K562 (cell line): Measurements from ENCODE around the gene MACROD2. TPM values are rescaled to one million over a fixed set of nuclear protein-coding genes. Genes with fewer than 3 reads are reported as not detected.

Experiments
- ATAC-seq: fragments of 200-7000 bp; cut with Tn5 transposase; 3 replicates; pipeline ENCODE4 v1.9.1; 2020; ENCODE audit warnings: moderate library complexity
- BruUV-seq: library from RNA; stranded (reverse); fragments of 400-500 nt; replicated peaks from 2 replicates; lab custom pipeline; 2021; lab: Mats Ljungman, UMichigan
- CTCF ChIA-PET: fragments of 300-600 bp; formaldehyde crosslinking; extraction: SDS; loops from one replicate; lab custom pipeline; 2021; ENCODE audit warnings: low intra/inter-chr PET ratio; lab: Yijun Ruan, JAX
- POLR2A ChIA-PET: fragments of 300-600, 350-650 bp; sonication (Branson Sonifier 250); formaldehyde crosslinking; extraction: SDS; loops from one replicate; lab custom pipeline; 2021; ENCODE audit warnings: antibody characterized with exemption, inconsistent platforms; lab: Yijun Ruan, JAX
- DNase-seq, 4 experiments: peaks; one replicate each; pipeline versions ENCODE4 v3.0.0 to v3.0.0-alpha.2; 2011 to 2018; ENCODE audit warnings: low spot score in 3 of 4, mixed read lengths in 3 of 4; ENCODE audit errors: extremely low read depth in 1 of 4
- FAIRE-seq: peaks from 2 replicates; lab custom pipeline; 2011; peaks lifted over from hg19 to GRCh38; lab: Jason Lieb, UNC
- H2AFZ ChIP-seq: 2 replicates; pipeline ENCODE4 v1.6.0; 2011; ENCODE audit warnings: low read depth, low read length, control low read depth, inconsistent platforms
- H3K27ac ChIP-seq: fragments of 200-600 bp; 3 replicates; pipeline ENCODE4 v1.8.0; 2011; ENCODE audit warnings: low read depth, mild to moderate bottlenecking, control low read depth, inconsistent platforms, low read length, moderate library complexity, mixed read lengths; ENCODE audit errors: extremely low read depth
- H3K27me3 ChIP-seq, 2 experiments: fragments of 300-600 bp in 1 of 2; 2 replicates in 1 of 2; 3 replicates in 1 of 2; pipeline versions ENCODE4 v1.6.0 to v1.8.0; 2011; ENCODE audit warnings: inconsistent platforms in 2 of 2, low read length in 2 of 2, mild to moderate bottlenecking in 1 of 2, mixed read lengths in 1 of 2, moderate library complexity in 1 of 2; ENCODE audit not compliant: control insufficient read depth in 2 of 2, insufficient read depth in 2 of 2
- H3K36me3 ChIP-seq: fragments of 300-600 bp; 3 replicates; pipeline ENCODE4 v1.8.0; 2011; ENCODE audit warnings: mild to moderate bottlenecking, low read length, inconsistent platforms; ENCODE audit not compliant: control insufficient read depth, insufficient read depth
- H3K4me1 ChIP-seq, 2 experiments: fragments of 200-600 bp in 1 of 2; replicated peaks in 1 of 2; 2 replicates in 1 of 2; 3 replicates in 1 of 2; pipeline versions ENCODE4 v1.5.1 to v1.8.0; 2011; ENCODE audit warnings: inconsistent platforms in 2 of 2, low read length in 2 of 2, mild to moderate bottlenecking in 1 of 2, mixed read lengths in 1 of 2, moderate library complexity in 1 of 2; ENCODE audit not compliant: control insufficient read depth in 2 of 2, insufficient read depth in 2 of 2
- H3K4me2 ChIP-seq: 2 replicates; pipeline ENCODE4 v1.6.1; 2011; ENCODE audit warnings: low read length, control low read depth, inconsistent platforms, mixed read lengths; ENCODE audit not compliant: insufficient read depth
- H3K4me3 ChIP-seq: fragments of 200-600 bp; sonication (generic), shearing (Covaris generic); 2 replicates; pipeline ENCODE4 v1.5.1; 2016; ENCODE audit warnings: control low read depth, inconsistent platforms
- H3K79me2 ChIP-seq: fragments of 200-600 bp; 3 replicates; pipeline ENCODE4 v1.8.0; 2011; ENCODE audit warnings: low read length, inconsistent platforms; ENCODE audit not compliant: control insufficient read depth, insufficient read depth
- H3K9ac ChIP-seq, 2 experiments: 2 replicates each; pipeline versions ENCODE4 v1.6.0 to v1.6.1; 2011; ENCODE audit warnings: low read depth in 2 of 2, low read length in 2 of 2, control low read depth in 1 of 2, inconsistent platforms in 1 of 2, mild to moderate bottlenecking in 1 of 2, mixed read lengths in 1 of 2; ENCODE audit not compliant: insufficient read depth in 1 of 2
- H3K9me1 ChIP-seq: one replicate; pipeline ENCODE4 v1.6.0; 2011; ENCODE audit warnings: inconsistent platforms, mild to moderate bottlenecking, low read length, moderate library complexity; ENCODE audit not compliant: control insufficient read depth, insufficient read depth
- H3K9me3 ChIP-seq: replicated peaks from 2 replicates; pipeline ENCODE4 v1.5.1; 2011; ENCODE audit warnings: low read depth, low read length, inconsistent platforms; ENCODE audit not compliant: control insufficient read depth, insufficient read depth
- H4K20me1 ChIP-seq: replicated peaks from 2 replicates; pipeline ENCODE4 v1.6.1; 2011; ENCODE audit warnings: low read length, inconsistent platforms, mixed read lengths; ENCODE audit not compliant: control insufficient read depth, insufficient read depth
- ERF ChIP-seq: fragments of 450-650 bp; formaldehyde crosslinking; IDR thresholded peaks from 2 replicates; pipeline ENCODE4 v1.4.0; 2020; ENCODE audit warnings: mild to moderate bottlenecking, mixed read lengths
- GMEB1 ChIP-seq: fragments of 250-450 bp; sonication (Bioruptor Pico); IDR thresholded peaks from 2 replicates; pipeline ENCODE4 v1.4.0; 2020; ENCODE audit warnings: mild to moderate bottlenecking
- HNRNPK ChIP-seq: fragments of 200-400 bp; formaldehyde crosslinking; IDR thresholded peaks from one replicate; pipeline ENCODE4 v1.6.1; 2018; ENCODE audit warnings: mild to moderate bottlenecking, low read depth, low read length; ENCODE audit not compliant: poor library complexity, severe bottlenecking
- IRF2 ChIP-seq: sonication (generic); formaldehyde crosslinking; IDR thresholded peaks from 2 replicates; pipeline ENCODE4 v1.8.1; 2022; ENCODE audit warnings: mild to moderate bottlenecking, missing genetic modification reagents
- IRF9 ChIP-seq: fragments of 450-650 bp; IDR thresholded peaks from 2 replicates; pipeline ENCODE4 v1.6.1; 2016; ENCODE audit warnings: missing biosample characterization, missing genetic modification characterization
- KLF1 ChIP-seq: fragments of 450-650 bp; IDR thresholded peaks from 2 replicates; pipeline ENCODE4 v1.6.1; 2016; ENCODE audit warnings: missing genetic modification characterization, missing compliant biosample characterization
- MAFK ChIP-seq: IDR thresholded peaks from 2 replicates; pipeline ENCODE4 v1.6.1; 2011; ENCODE audit warnings: low read length, improper control_type of control experiment
- MEF2A ChIP-seq: IDR thresholded peaks from 2 replicates; pipeline ENCODE4 v1.6.1; 2011; ENCODE audit warnings: low read depth, mild to moderate bottlenecking, low read length, moderate library complexity; ENCODE audit not compliant: control insufficient read depth
- PHF20 ChIP-seq: fragments of 450-650 bp; IDR thresholded peaks from 2 replicates; pipeline ENCODE4 v1.6.1; 2018; ENCODE audit not compliant: partially characterized antibody
- PHF21A ChIP-seq: fragments of 450-650 bp; IDR thresholded peaks from 2 replicates; pipeline ENCODE4 v1.6.1; 2017; ENCODE audit warnings: low read depth, borderline replicate concordance
- RB1 ChIP-seq: fragments of 450-650 bp; IDR thresholded peaks from 2 replicates; pipeline ENCODE4 v1.6.1; 2017; ENCODE audit warnings: low read depth, mild to moderate bottlenecking
- ZBTB49 ChIP-seq: sonication (generic); formaldehyde crosslinking; IDR thresholded peaks from 2 replicates; pipeline ENCODE4 v1.8.0; 2022; ENCODE audit warnings: missing genetic modification reagents, mild to moderate bottlenecking, borderline replicate concordance
- ZNF217 ChIP-seq: sonication (generic); formaldehyde crosslinking; IDR thresholded peaks from 2 replicates; pipeline ENCODE4 v1.8.0; 2022; ENCODE audit warnings: mild to moderate bottlenecking, missing genetic modification reagents
- ZNF75A ChIP-seq: fragments of 450-650 bp; formaldehyde crosslinking; IDR thresholded peaks from 2 replicates; pipeline ENCODE4 v1.4.0; 2020; ENCODE audit warnings: mild to moderate bottlenecking
- WGBS: fragments of 100-300 bp; shearing (Covaris generic); methylation state at CpG from one replicate; pipeline ENCODE4 v1.1.6; 2016; ENCODE audit warnings: low coverage, mixed read lengths; ENCODE audit not compliant: insufficient coverage; ENCODE audit errors: missing lambda C conversion rate; 5-methylcytosine and 5-hydroxymethylcytosine counted together
- in situ Hi-C: fragments of 300-500 bp; cut with MboI; formaldehyde crosslinking; loops from 4 replicates; pipeline ENCODE4 v1.15.0; 2018; ENCODE audit warnings: inconsistent platforms, mixed read lengths
- intact Hi-C: fragments of 100-400 bp; cut with micrococcal nuclease; formaldehyde crosslinking; loops from 2 replicates; pipeline ENCODE4 v1.14.2; 2022
- polyA plus RNA-seq, 8 experiments: library from polyadenylated mRNA; depleted of rRNA in 4 of 8; stranded (reverse) in 5 of 8; unstranded in 3 of 8; fragments of >200 nt; fragmentation: Nextera tagmentation in 2 of 8; fragmentation: Illumina TruSeq in 1 of 8; extraction: Ambion mirVana in 2 of 8; extraction: Trizol in 1 of 8; gene quantifications; 2 replicates each; pipeline versions ENCODE4 v1.2.1 to v1.2.3, GENCODE V29; 2011 to 2014; ENCODE audit warnings: inconsistent platforms in 1 of 8, missing spikeins in 1 of 8
- total RNA-seq, 7 experiments: library from RNA; depleted of rRNA in 6 of 7; stranded (reverse); fragments of >200 nt in 6 of 7; fragmentation: Illumina TruSeq in 2 of 7; extraction: Trizol in 2 of 7; gene quantifications; 2 replicates each; pipeline versions ENCODE4 v1.2.1 to v1.2.3, GENCODE V29; 2011 to 2021; ENCODE audit warnings: low replicate concordance in 1 of 7

The MACROD2 gene
- total and polyA plus RNA-seq, 9 of the 15 experiments (the other 6 are each of a cell fraction or from before 2014, with no cell fraction given) = not detected

- DNase-seq (no peak), FAIRE-seq (no peak), ATAC-seq (no peak)
- POLR2A ChIA-PET = no interaction called here
- 0% methylated on average over 1 of the region's 1 CpG for WGBS
- Histone ChIP-seq H3K4me2 (no peak overlapping the region), H3K9me3 (no peaks in the 10 kb centered on the region), H3K27me3 (no peaks in the 10 kb centered on the region), H3K4me3 (no peak overlapping the region), H3K27ac (no peak overlapping the region), H3K9me1 (no peaks in the 10 kb centered on the region), H2AFZ (no peak overlapping the region), H3K4me1 (no peaks in the 10 kb centered on the region), H3K79me2 (no peaks in the 10 kb centered on the region), H3K36me3 (no peaks in the 10 kb centered on the region), H3K9ac (no peak overlapping the region), H4K20me1 (no peaks in the 10 kb centered on the region)
- in situ Hi-C loops (no loop called here), intact Hi-C loops (no loop called here)
- CTCF ChIA-PET = no interaction called here
- BruUV-seq = no TSS peak
- no peak for TF ChIP-seq ZNF217 (CRISPR knock-in tag)
- TF ChIP-seq IRF2 (CRISPR knock-in tag) = no peak
- no peak for TF ChIP-seq ZNF75A (CRISPR knock-in tag)
- TF ChIP-seq MAFK = no peak
- TF ChIP-seq PHF21A = no peak
- TF ChIP-seq IRF9 (tag) = no peak
- TF ChIP-seq ZBTB49 (CRISPR knock-in tag) = no peak
- TF ChIP-seq PHF20 = no peak
- TF ChIP-seq RB1 = no peak
- no peak for TF ChIP-seq MEF2A
- no peak for TF ChIP-seq ERF (CRISPR knock-in tag)
- no peak for TF ChIP-seq HNRNPK
- TF ChIP-seq KLF1 (tag) = no peak
- no peak for TF ChIP-seq GMEB1
These were observed 1241.5 kb downstream of the MACROD2 start for GRCh38 chr20:15236812-15237211.
